Measurements from ENCODE around the gene STK31. TPM values are rescaled to one million over a fixed set of nuclear protein-coding genes. Genes with fewer than 3 reads are reported as not detected.
"Not testable (repeated sequence)": the region's sequence is repeated elsewhere in the genome, so short reads cannot be mapped to it uniquely, and the experiment has no call there.

STK31 gene
- total RNA-seq, 1 donor from 2014 or later: 1.6 TPM

DNA sequence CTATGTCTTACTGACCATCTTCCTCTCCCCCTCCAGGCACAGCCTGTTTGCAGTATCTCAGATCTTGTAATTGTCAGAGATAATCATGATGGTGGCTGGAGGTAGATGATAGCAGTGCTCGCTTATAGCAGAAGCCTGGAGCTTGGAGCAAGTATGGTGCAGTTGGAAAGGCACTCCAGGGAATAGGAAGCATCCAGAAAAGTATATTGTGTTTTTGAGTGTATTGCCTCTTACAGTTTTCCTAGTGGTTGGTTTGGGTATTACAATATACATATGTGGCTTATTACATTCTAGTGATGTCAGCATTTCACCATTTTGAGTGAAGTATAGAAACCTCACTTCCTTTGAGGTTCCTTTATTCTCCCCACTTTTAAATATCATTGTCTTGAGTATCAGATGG lies 101.5 kb downstream of the STK31 start:
- no peak for DNase-seq (ENCODE audit: low spot score in 2 of 2)
- Histone ChIP-seq H3K9me3 (peaks cover 0 to 8% of the 10 kb centered on the region in 2 donors), H3K27me3 (no peaks in the 10 kb centered on the region), H3K27ac (no peak overlapping the region), H3K4me3 (no peak overlapping the region), H3K4me1 (no peaks in the 10 kb centered on the region), H3K36me3 (no peaks in the 10 kb centered on the region)
- TF ChIP-seq CTCF (IDR thresholded peaks at IDR 0.05): no peak
- intact Hi-C loops (cut with DNase I): no loop called here

DNA sequence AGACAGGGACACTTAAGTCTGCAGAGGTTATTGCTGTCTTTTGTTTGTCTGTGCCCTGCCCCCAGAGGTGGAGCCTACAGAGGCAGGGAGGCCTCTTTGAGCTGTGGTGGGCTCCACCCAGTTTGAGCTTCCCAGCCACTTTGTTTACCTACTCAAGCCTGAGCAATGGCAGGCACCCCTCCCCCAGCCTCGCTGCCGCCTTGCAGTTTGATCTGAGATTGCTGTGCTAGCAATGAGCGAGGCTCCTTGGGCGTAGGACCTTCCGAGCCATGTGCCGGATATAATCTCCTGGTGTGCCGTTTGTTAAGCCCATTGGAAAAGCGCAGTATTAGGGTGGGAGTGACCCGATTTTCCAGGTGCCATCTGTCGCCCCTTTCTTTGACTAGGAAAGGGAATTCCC lies 118.1 kb downstream of the STK31 start:
- H3K27ac ChIP-seq; H3K27me3 ChIP-seq; H3K9me3 ChIP-seq; intact Hi-C loops (cut with DNase I); H3K4me1 ChIP-seq; H3K4me3 ChIP-seq; DNase-seq (ENCODE audit: low spot score in 2 of 2); H3K36me3 ChIP-seq: not testable (repeated sequence)

DNA sequence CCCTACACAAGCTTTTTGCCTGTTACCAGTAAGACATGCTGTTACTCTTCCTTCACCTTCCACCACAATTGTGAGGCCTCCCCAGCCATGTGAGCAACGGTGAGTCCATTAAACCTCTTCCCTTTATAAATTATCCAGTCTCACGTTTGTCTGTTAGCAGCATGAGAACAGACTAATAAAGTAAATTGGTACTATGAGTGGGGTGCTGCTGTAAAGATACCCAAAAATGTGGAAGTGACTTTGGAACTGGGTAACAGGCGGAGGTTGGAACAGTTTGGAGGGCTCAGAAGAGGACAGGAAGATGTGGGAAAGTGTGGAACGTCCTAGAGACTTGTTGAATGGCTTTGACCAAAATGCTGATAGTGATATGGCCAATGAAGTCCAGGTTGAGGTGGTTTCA lies 122.7 kb downstream of the STK31 start:
- H3K4me3 ChIP-seq; H3K27me3 ChIP-seq; H3K36me3 ChIP-seq; intact Hi-C loops (cut with DNase I); DNase-seq (ENCODE audit: low spot score in 2 of 2); H3K4me1 ChIP-seq; H3K27ac ChIP-seq: not testable (repeated sequence)
- peaks cover 0 to 23% of the 10 kb centered on the region in 2 donors for H3K9me3 ChIP-seq

DNA sequence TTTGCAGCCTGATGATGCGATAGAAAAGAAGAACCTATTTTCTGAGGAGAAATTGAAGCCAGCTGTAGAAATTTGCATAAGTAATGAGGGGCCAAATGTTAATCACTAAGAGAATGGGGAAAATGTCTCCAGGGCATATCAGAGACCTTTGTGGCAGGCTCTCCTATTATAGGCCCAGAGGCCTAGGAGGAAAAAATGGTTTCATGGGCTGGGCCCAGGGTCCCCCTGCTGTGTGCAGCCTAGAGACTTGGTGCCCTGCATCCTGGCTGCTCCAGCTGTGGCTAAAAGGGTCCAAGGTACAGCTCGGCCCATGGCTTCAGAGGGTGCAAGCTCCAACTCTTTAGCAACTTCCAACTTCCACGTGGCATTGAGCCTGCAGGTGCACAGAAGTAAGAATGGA lies 123.4 kb downstream of the STK31 start:
- TF ChIP-seq CTCF (IDR thresholded peaks at IDR 0.05): no peak
- no peak overlapping the region for H3K27ac ChIP-seq
- no peaks in the 10 kb centered on the region for H3K27me3 ChIP-seq
- intact Hi-C loops (cut with DNase I): no loop called here
- H3K36me3 ChIP-seq: no peaks in the 10 kb centered on the region
- H3K4me1 ChIP-seq: no peaks in the 10 kb centered on the region
- DNase-seq (ENCODE audit: low spot score in 2 of 2): no peak
- H3K4me3 ChIP-seq: no peak overlapping the region
- peaks cover 0 to 23% of the 10 kb centered on the region in 2 donors for H3K9me3 ChIP-seq

DNA sequence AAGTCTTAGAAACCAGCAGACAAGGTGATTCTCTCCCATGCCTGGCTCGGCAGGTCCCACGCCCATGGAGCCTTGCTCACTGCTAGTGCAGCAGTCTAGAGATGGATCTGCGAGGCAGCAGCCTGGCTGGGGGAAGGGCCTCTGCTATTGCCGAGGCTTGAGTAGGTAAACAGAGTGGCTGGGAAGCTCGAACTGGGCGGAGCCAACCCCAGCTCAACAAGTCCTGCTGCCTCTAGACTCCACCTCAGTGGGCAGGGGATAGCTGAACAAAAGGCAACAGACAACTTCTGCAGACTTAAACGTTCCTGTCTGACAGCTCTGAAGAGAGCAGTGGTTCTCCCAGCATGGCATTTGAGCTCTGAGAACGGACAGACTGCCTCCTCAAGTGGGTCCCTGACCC lies 134.8 kb downstream of the STK31 start:
- H3K4me1 ChIP-seq; intact Hi-C loops (cut with DNase I); H3K27me3 ChIP-seq; H3K36me3 ChIP-seq; H3K4me3 ChIP-seq; H3K9me3 ChIP-seq; DNase-seq (ENCODE audit: low spot score in 2 of 2); H3K27ac ChIP-seq: not testable (repeated sequence)

GRCh38 chr7:23852135-23852534 lies 142.1 kb downstream of the STK31 start:
- H3K27ac ChIP-seq: no peak overlapping the region
- no peak overlapping the region for H3K4me3 ChIP-seq
- no peak for DNase-seq (ENCODE audit: low spot score in 2 of 2)
- no peak for TF ChIP-seq CTCF (IDR thresholded peaks at IDR 0.05)
- H3K4me1 ChIP-seq: no peaks in the 10 kb centered on the region
- no peaks in the 10 kb centered on the region for H3K27me3 ChIP-seq
- peaks cover 0 to 10% of the 10 kb centered on the region in 2 donors for H3K9me3 ChIP-seq
- no peaks in the 10 kb centered on the region for H3K36me3 ChIP-seq
- intact Hi-C loops (cut with DNase I): no loop called here

DNA sequence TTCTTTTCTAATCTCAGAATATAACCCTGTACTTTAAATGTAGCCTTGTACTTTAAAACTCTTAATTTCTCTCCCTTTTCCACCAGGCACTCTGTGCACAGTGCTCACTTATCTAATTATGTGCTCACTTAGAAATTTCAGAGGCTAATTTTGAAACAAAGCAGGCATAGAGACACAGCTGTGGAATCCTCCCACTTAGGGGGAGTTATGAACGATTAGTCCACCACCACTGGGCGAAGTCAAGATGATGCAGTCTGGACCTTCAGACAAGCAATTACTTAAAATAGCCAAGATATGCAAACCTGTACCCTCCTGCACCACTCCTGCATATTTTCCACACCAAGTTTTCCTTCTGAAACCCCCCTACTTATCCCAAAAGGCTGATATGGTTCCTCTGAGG lies 143.0 kb downstream of the STK31 start:
- H3K4me3 ChIP-seq: no peak overlapping the region
- intact Hi-C loops (cut with DNase I): no loop called here
- no peaks in the 10 kb centered on the region for H3K27me3 ChIP-seq
- H3K27ac ChIP-seq: no peak overlapping the region
- H3K36me3 ChIP-seq: no peaks in the 10 kb centered on the region
- no peak for TF ChIP-seq CTCF (IDR thresholded peaks at IDR 0.05)
- H3K9me3 ChIP-seq: peaks cover 0 to 5% of the 10 kb centered on the region in 2 donors
- no peaks in the 10 kb centered on the region for H3K4me1 ChIP-seq
- DNase-seq (ENCODE audit: low spot score in 2 of 2): no peak
